Ovary (tissue), 9 donors: ENCODE data around the gene MAP1S. TPM values are rescaled to one million over a fixed set of nuclear protein-coding genes. Genes with fewer than 3 reads are reported as not detected.

Experiments used
- DNase-seq, 5 donors: peaks; one replicate each; pipeline ENCODE4 v3.0.0-alpha.2; 2019 to 2020
- H3K27ac ChIP-seq, 2 donors: fragments of 200-600 bp; one replicate each; pipeline versions ENCODE4 v1.5.1 to v1.8.0; 2019 to 2022
- H3K27me3 ChIP-seq: fragments of 200-600 bp; one replicate; pipeline ENCODE4 v1.8.0; 2022
- H3K36me3 ChIP-seq: fragments of 200-600 bp; sonication (generic); one replicate; pipeline ENCODE4 v1.5.1; 2019
- H3K4me1 ChIP-seq: one replicate; pipeline ENCODE4 v1.8.1; 2013; ENCODE audit warnings: mild to moderate bottlenecking, moderate library complexity; ENCODE audit not compliant: insufficient read depth
- H3K4me3 ChIP-seq: fragments of 200-600 bp; sonication (generic); one replicate; pipeline ENCODE4 v1.5.1; 2017
- H3K9me3 ChIP-seq, 2 donors: fragments of 200-600 bp in 1 of 2; sonication (generic) in 1 of 2; one replicate each; pipeline versions ENCODE4 v1.5.1 to v1.8.1; 2013 to 2019; ENCODE audit warnings: mild to moderate bottlenecking in 1 of 2, moderate library complexity in 1 of 2
- CTCF ChIP-seq, 3 donors: fragments of 450-650 bp in 2 of 3; fragments of 200-600 bp in 1 of 3; IDR thresholded peaks; one replicate each; pipeline versions ENCODE4 v1.5.1 to v1.8.0; 2016 to 2022; ENCODE audit warnings: antibody characterized with exemption in 3 of 3, mild to moderate bottlenecking in 1 of 3
- EP300 ChIP-seq: sonication (generic); formaldehyde crosslinking; IDR thresholded peaks from one replicate; pipeline ENCODE4 v1.6.1; 2017; ENCODE audit warnings: antibody characterized with exemption
- POLR2A ChIP-seq: fragments of 450-650 bp; IDR thresholded peaks from one replicate; pipeline ENCODE4 v1.6.1; 2017; ENCODE audit warnings: antibody characterized with exemption, mild to moderate bottlenecking, moderate library complexity
- WGBS, 3 donors: extraction: QIAGEN DNeasy Blood & Tissue Kit in 1 of 3; methylation state at CpG; one replicate each; pipeline versions ENCODE4 v1.1.5 to v1.1.7; 2013 to 2017; 5-methylcytosine and 5-hydroxymethylcytosine counted together
- intact Hi-C, 4 donors: fragments of 100-400 bp; cut with DNase I; formaldehyde crosslinking; loops; one replicate each; pipeline versions ENCODE4 v1.11.0 to v1.15.1; 2022 to 2023
- polyA plus RNA-seq, 2 donors: library from polyadenylated mRNA; stranded (reverse); fragments of 200-250 nt in 1 of 2; fragments of 350-450 nt in 1 of 2; fragmentation: Illumina TruSeq in 1 of 2; extraction: RNeasy Lipid Tissue Mini Kit (QIAGEN cat#74804) in 1 of 2; gene quantifications; one replicate each; pipeline ENCODE4 v1.2.3, GENCODE V29; 2013 to 2014
- total RNA-seq, 7 donors: library from RNA; depleted of rRNA in 2 of 7; stranded (reverse); fragments of >200 nt in 2 of 7; fragmentation: NEBNext Ultra II Directional in 3 of 7; extraction: Animal tissue kit (Norgen Biotek cat#: 25700) in 3 of 7; gene quantifications; one replicate each; pipeline versions ENCODE4 v1.1.0 to v1.2.4, GENCODE V29; 2016 to 2023
- donor health status: DM: no; HTN: no; CAD: no; lungs with moderate emphysema.
- donor health status: DM: no; HTN: no; CAD: no.
- donor health status: Bipolar disorder and iron deficiency.
- donor health status: DM: yes; HTN: yes; CAD: no.
- donor health status: DM: no; HTN: no; CAD: no.
- donor health status: DM: yes; HTN: yes; CAD: no.

Gene MAP1S
- total and polyA plus RNA-seq, 9 donors = 5.0 to 76.8 (median 58.8) TPM

DNA sequence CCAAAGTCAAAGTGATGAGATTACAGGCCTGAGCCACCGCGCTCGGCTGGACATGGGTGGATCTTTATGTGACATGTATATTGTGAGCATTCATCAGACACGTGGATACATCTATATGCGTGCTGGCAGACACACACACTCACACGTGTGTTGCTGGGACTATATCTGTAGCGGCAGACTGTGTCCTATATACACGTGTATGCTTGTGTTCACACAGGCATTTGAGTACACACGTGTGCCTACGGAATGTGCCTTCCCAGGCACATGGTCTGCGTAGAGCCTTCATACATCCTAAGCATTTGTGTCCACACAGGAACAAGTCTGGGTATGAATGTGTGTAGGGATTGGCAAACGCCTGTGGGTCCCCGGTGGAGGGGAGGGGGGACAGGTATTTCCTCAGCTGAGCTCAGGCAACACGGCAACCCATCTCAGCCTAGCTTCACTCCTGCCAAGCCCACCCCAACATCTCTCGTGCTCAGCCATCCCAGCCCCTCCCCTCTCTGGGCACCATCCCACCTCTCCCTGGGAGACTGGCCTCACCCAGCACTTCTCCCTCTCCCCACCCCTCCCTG, 33.7 kb upstream of the MAP1S start:
- Histone ChIP-seq H3K27me3 (peaks cover 8% of the 10 kb centered on the region), H3K4me3 (no peak overlapping the region), H3K4me1 (peaks cover 6% of the 10 kb centered on the region), H3K9me3 (no peaks in the 10 kb centered on the region), H3K27ac (no peak overlapping the region), H3K36me3 (no peaks in the 10 kb centered on the region)
- TF ChIP-seq EP300 (no peak), CTCF (IDR thresholded peaks at IDR 0.05) (no peak), POLR2A (no peak)
- intact Hi-C loops = no loop called here
- WGBS, 3 donors = 48 to 56% (median 50%) methylated on average over 15 of the region's 15 CpGs
- DNase-seq = no peak

- Histone ChIP-seq H3K4me1 (peaks cover 6% of the 10 kb centered on the region), H3K4me3 (no peak overlapping the region), H3K36me3 (no peaks in the 10 kb centered on the region), H3K9me3 (no peaks in the 10 kb centered on the region), H3K27ac (no peak overlapping the region), H3K27me3 (peaks cover 8% of the 10 kb centered on the region)
- DNase-seq = no peak
- 1 to 3% (median 2%) methylated on average over 12 of the region's 12 CpGs for WGBS, 3 donors
- intact Hi-C loops = no loop called here
- TF ChIP-seq CTCF (IDR thresholded peaks at IDR 0.05) = no peak
- TF ChIP-seq EP300 = no peak
- TF ChIP-seq POLR2A = no peak
Observed at GRCh38 chr19:17686023-17686521, 33.2 kb upstream of the MAP1S start.

DNA sequence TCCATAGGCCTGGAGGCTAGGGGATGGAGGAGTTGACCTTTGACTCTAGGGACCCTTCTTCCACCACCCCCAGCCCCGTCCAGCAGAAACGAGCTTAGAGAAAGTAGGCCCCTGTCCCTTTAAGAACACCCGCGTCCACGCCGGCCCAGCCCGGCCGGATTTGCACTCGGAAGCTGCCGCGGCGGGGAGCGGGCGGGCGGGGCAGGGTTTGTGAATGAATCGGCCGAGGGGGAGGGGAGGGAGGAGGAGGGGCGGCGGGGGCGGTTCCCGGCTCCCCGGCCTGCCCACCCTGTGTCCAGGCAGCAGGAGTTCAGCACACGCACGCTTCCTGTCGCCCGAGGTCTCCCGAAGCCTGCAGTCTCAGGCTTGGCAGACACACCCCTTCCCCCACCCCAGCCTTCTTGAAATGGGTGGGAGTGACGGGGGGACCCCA, 32.7 kb upstream of the MAP1S start:
- Histone ChIP-seq H3K27me3 (peaks cover 8% of the 10 kb centered on the region), H3K36me3 (no peaks in the 10 kb centered on the region), H3K27ac (no peak overlapping the region), H3K4me3 (no peak overlapping the region), H3K4me1 (peaks cover 6% of the 10 kb centered on the region), H3K9me3 (no peaks in the 10 kb centered on the region)
- intact Hi-C loops = no loop called here
- DNase-seq = no peak
- no peak for TF ChIP-seq CTCF (IDR thresholded peaks at IDR 0.05)
- no peak for TF ChIP-seq EP300
- TF ChIP-seq POLR2A = no peak
- 0 to 1% (median 0%) methylated on average over 15 to 26 of the region's 28 CpGs for WGBS, 3 donors

- Histone ChIP-seq H3K27ac (no peak overlapping the region), H3K9me3 (no peaks in the 10 kb centered on the region), H3K36me3 (no peaks in the 10 kb centered on the region), H3K27me3 (peaks cover 8% of the 10 kb centered on the region), H3K4me3 (no peak overlapping the region), H3K4me1 (peaks cover 6% of the 10 kb centered on the region)
- 2 to 5% (median 3%) methylated on average over 24 of the region's 24 CpGs for WGBS, 3 donors
- intact Hi-C loops = no loop called here
- no peak for DNase-seq
- TF ChIP-seq EP300 = no peak
- no peak for TF ChIP-seq POLR2A
- TF ChIP-seq CTCF (IDR thresholded peaks at IDR 0.05) = no peak
Observed at GRCh38 chr19:17687141-17687856, 32.0 kb upstream of the MAP1S start.
